HG03095 (cell line): Measurements from ENCODE around the gene RB1.
"Not testable (repeated sequence)": the region's sequence is repeated elsewhere in the genome, so short reads cannot be mapped to it uniquely, and the experiment has no call there.

Experiments used
- ATAC-seq: cut with Tn5 transposase; IDR thresholded peaks from one replicate; pipeline ENCODE4 v1.9.1; 2021; ENCODE audit warnings: moderate library complexity; ENCODE audit not compliant: unreplicated experiment

RB1 gene

GRCh38 chr13:48404952-48405351 is 101.4 kb downstream of the RB1 start:
- no peak for ATAC-seq

GRCh38 chr13:48405875-48406274 is 102.3 kb downstream of the RB1 start:
- no peak for ATAC-seq

- ATAC-seq: no peak
These were observed 106.6 kb downstream of the RB1 start for GRCh38 chr13:48410199-48410598.

GRCh38 chr13:48411147-48411794 is 107.7 kb downstream of the RB1 start:
- ATAC-seq: no peak

- no peak for ATAC-seq
These were observed 108.4 kb downstream of the RB1 start for GRCh38 chr13:48411841-48412531.

GRCh38 chr13:48412881-48413351 is 109.4 kb downstream of the RB1 start, which contains the start of gene LPAR6:
LPAR6 (minus strand) TSS chr13:48413113; CDS start chr13:48412423, 690 bp downstream.
- ATAC-seq: no peak

GRCh38 chr13:48414501-48414900 is 111.0 kb downstream of the RB1 start:
- ATAC-seq: no peak

GRCh38 chr13:48415516-48415915 is 112.0 kb downstream of the RB1 start:
- no peak for ATAC-seq

GRCh38 chr13:48422003-48422402 is 118.5 kb downstream of the RB1 start:
- not testable (repeated sequence) for ATAC-seq

- no peak for ATAC-seq
These were observed 120.7 kb downstream of the RB1 start for GRCh38 chr13:48424212-48424611.

- no peak for ATAC-seq
These were observed 122.5 kb downstream of the RB1 start for GRCh38 chr13:48426052-48426451.

- not testable (repeated sequence) for ATAC-seq
These were observed 123.3 kb downstream of the RB1 start for GRCh38 chr13:48426755-48427298.

- no peak for ATAC-seq
These were observed 125.5 kb downstream of the RB1 start for GRCh38 chr13:48429036-48429435.

- no peak for ATAC-seq
These were observed 126.3 kb downstream of the RB1 start for GRCh38 chr13:48429886-48430285.

- no peak for ATAC-seq
These were observed 127.9 kb downstream of the RB1 start for GRCh38 chr13:48431431-48431830.

- ATAC-seq: no peak
These were observed 128.6 kb downstream of the RB1 start for GRCh38 chr13:48431987-48432615.

- no peak for ATAC-seq
These were observed 130.6 kb downstream of the RB1 start for GRCh38 chr13:48434200-48434599.

- ATAC-seq: no peak
These were observed 133.2 kb downstream of the RB1 start for GRCh38 chr13:48436661-48437288.

- ATAC-seq: no peak
These were observed 133.8 kb downstream of the RB1 start for GRCh38 chr13:48437371-48437770.

GRCh38 chr13:48443442-48444208 is 140.1 kb downstream of the RB1 start:
- ATAC-seq: no peak
